Breast epithelium (tissue), 4 donors: Measurements from ENCODE around the gene HHEX. TPM values are rescaled to one million over a fixed set of nuclear protein-coding genes. Genes with fewer than 3 reads are reported as not detected.
"Not testable (repeated sequence)": the region's sequence is repeated elsewhere in the genome, so short reads cannot be mapped to it uniquely, and the experiment has no call there.

Experiments
- DNase-seq, 2 donors: peaks; one replicate each; pipeline ENCODE4 v3.0.0-alpha.2; 2019; ENCODE audit warnings: low spot score in 2 of 2
- H3K27ac ChIP-seq, 2 donors: fragments of 200-600 bp; sonication (generic) in 1 of 2; one replicate each; pipeline ENCODE4 v1.5.1; 2016 to 2019; ENCODE audit warnings: mild to moderate bottlenecking in 1 of 2
- H3K27me3 ChIP-seq, 2 donors: fragments of 200-600 bp; sonication (generic) in 1 of 2; one replicate each; pipeline versions ENCODE4 v1.5.1 to v1.6.0; 2017 to 2019; ENCODE audit warnings: control low read depth in 1 of 2, mild to moderate bottlenecking in 1 of 2
- H3K36me3 ChIP-seq: fragments of 200-600 bp; one replicate; pipeline ENCODE4 v1.5.1; 2019
- H3K4me1 ChIP-seq, 2 donors: fragments of 200-600 bp; sonication (generic); one replicate each; pipeline ENCODE4 v1.5.1; 2016 to 2019; ENCODE audit warnings: control low read depth in 1 of 2
- H3K4me3 ChIP-seq, 3 donors: fragments of 200-600 bp; sonication (generic); 1 replicate in 2 of 3; 2 replicates in 1 of 3; pipeline ENCODE4 v1.5.1; 2016 to 2019; ENCODE audit warnings: mild to moderate bottlenecking in 3 of 3, moderate library complexity in 2 of 3
- H3K9me3 ChIP-seq, 2 donors: fragments of 200-600 bp; sonication (generic) in 1 of 2; one replicate each; pipeline ENCODE4 v1.5.1; 2016 to 2019; ENCODE audit warnings: control low read depth in 1 of 2
- CTCF ChIP-seq, 3 donors: fragments of 450-650 bp; IDR thresholded peaks; one replicate each; pipeline ENCODE4 v1.5.1; 2016 to 2017; ENCODE audit warnings: antibody characterized with exemption in 3 of 3, mild to moderate bottlenecking in 3 of 3, moderate library complexity in 3 of 3
- POLR2A ChIP-seq: fragments of 450-650 bp; IDR thresholded peaks from one replicate; pipeline ENCODE4 v1.6.1; 2016; ENCODE audit warnings: antibody characterized with exemption, mild to moderate bottlenecking, moderate library complexity
- POLR2AphosphoS5 ChIP-seq, 3 donors: sonication (generic); formaldehyde crosslinking; IDR thresholded peaks; one replicate each; pipeline ENCODE4 v1.6.1; 2017; ENCODE audit warnings: antibody characterized with exemption in 3 of 3
- intact Hi-C: fragments of 100-400 bp; cut with DNase I; formaldehyde crosslinking; loops from one replicate; pipeline ENCODE4 v1.15.1; 2023; ENCODE audit warnings: low total_unique reads
- total RNA-seq, 3 donors: library from RNA; depleted of rRNA; stranded (reverse); fragments of >200 nt; gene quantifications; one replicate each; pipeline ENCODE4 v1.1.0, GENCODE V29; 2016

HHEX gene
- 10 to 100 TPM in 1 of 3 donors, 1 to 10 TPM in 2; 4.4 to 10.6 (median 5.6) TPM for total RNA-seq

- no peak for DNase-seq
- Histone ChIP-seq H3K4me3 (peak within 1 kb of the TSS; percentile 61 to 75 (median 71)), H3K9me3 (peaks cover 0 to 13% of the 10 kb centered on the region in 2 donors), H3K4me1 (no peaks in the 10 kb centered on the region), H3K27me3 (peaks cover 0 to 7% of the 10 kb centered on the region in 2 donors), H3K27ac (peak within 1 kb of the TSS; percentile 70 to 79), H3K36me3 (no peaks in the 10 kb centered on the region)
- TF ChIP-seq POLR2AphosphoS5 (IDR thresholded peaks at IDR 0.05), result no peak
- TF ChIP-seq CTCF (IDR thresholded peaks at IDR 0.05), result no peak
- TF ChIP-seq POLR2A, result no peak
- intact Hi-C loops, result no loop called here
These were observed at the start of gene HHEX for GRCh38 chr10:92689663-92690210. HHEX (plus strand) TSS chr10:92689955; CDS start chr10:92689987, 32 bp downstream.

DNA sequence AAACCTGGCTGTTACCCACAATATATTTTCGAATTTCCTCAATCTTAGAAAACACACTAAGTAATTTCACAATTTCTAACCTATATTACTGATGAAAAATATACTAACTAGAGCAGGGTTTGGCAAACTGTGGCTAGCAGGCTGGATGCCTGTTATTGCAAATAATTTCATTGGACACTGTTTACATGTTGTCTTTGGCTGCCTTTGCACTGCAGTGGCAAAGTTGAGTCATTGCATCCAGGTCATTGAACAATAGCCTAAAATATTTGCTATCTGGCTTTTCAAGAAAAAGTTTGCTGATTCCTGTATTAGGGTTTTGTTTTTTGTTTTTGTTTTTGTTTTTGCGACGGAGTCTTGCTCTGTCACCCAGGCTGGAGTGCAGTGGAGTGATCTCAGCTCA, 49.6 kb upstream of the HHEX start:
- TF ChIP-seq POLR2AphosphoS5 (IDR thresholded peaks at IDR 0.05) (no peak), POLR2A (no peak), CTCF (IDR thresholded peaks at IDR 0.05) (no peak)
- Histone ChIP-seq H3K27me3 (no peaks in the 10 kb centered on the region), H3K27ac (no peak overlapping the region), H3K4me1 (no peaks in the 10 kb centered on the region), H3K9me3 (no peaks in the 10 kb centered on the region), H3K4me3 (no peak overlapping the region), H3K36me3 (no peaks in the 10 kb centered on the region)
- DNase-seq, result no peak
- intact Hi-C loops, result no loop called here

DNA sequence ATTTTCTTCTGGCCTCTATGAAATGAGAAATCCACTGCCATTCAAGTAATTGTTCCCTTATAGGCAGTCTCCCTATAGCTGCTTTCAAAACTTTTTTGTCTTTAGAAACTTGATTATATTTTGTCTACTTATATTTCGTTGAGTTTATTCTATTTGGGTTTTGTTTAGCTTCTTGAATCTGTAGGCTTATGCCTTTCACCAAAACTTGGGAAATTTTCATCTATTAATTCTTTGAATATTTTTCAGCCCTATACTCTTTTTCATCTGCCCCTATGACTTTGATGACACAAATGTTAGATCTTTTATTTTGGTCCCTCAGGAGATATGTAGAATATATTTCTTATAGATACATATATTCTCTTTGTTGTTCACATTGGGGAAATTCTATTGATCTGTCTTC, 48.3 kb upstream of the HHEX start:
- no peak overlapping the region for H3K4me3 ChIP-seq
- no peaks in the 10 kb centered on the region for H3K4me1 ChIP-seq
- H3K36me3 ChIP-seq, result no peaks in the 10 kb centered on the region
- no peak overlapping the region for H3K27ac ChIP-seq
- TF ChIP-seq POLR2A (no peak), POLR2AphosphoS5 (IDR thresholded peaks at IDR 0.05) (no peak), CTCF (IDR thresholded peaks at IDR 0.05) (no peak)
- no peaks in the 10 kb centered on the region for H3K9me3 ChIP-seq
- intact Hi-C loops, result no loop called here
- H3K27me3 ChIP-seq, result no peaks in the 10 kb centered on the region
- DNase-seq, result no peak

GRCh38 chr10:92644921-92645320, 44.8 kb upstream of the HHEX start:
- no peak overlapping the region for H3K27ac ChIP-seq
- DNase-seq, result no peak
- intact Hi-C loops, result no loop called here

GRCh38 chr10:92650864-92651263, 38.9 kb upstream of the HHEX start:
- H3K36me3 ChIP-seq, H3K27me3 ChIP-seq, H3K4me1 ChIP-seq, H3K4me3 ChIP-seq, H3K27ac ChIP-seq, H3K9me3 ChIP-seq, DNase-seq, intact Hi-C loops: not testable (repeated sequence)

More at GRCh38 chr10:92644921-92645320, 44.8 kb upstream of the HHEX start:
- no peaks in the 10 kb centered on the region for H3K36me3 ChIP-seq
- no peaks in the 10 kb centered on the region for H3K27me3 ChIP-seq
- no peaks in the 10 kb centered on the region for H3K4me1 ChIP-seq
- H3K9me3 ChIP-seq, result no peaks in the 10 kb centered on the region
- TF ChIP-seq CTCF (IDR thresholded peaks at IDR 0.05) (no peak), POLR2AphosphoS5 (IDR thresholded peaks at IDR 0.05) (no peak), POLR2A (no peak)
- no peak overlapping the region for H3K4me3 ChIP-seq

- intact Hi-C loops, result no loop called here
These were observed 34.3 kb upstream of the HHEX start for GRCh38 chr10:92655426-92655825.

More at GRCh38 chr10:92655426-92655825, 34.3 kb upstream of the HHEX start:
- Histone ChIP-seq H3K4me3 (no peak overlapping the region), H3K36me3 (no peaks in the 10 kb centered on the region), H3K4me1 (no peaks in the 10 kb centered on the region), H3K27me3 (no peaks in the 10 kb centered on the region), H3K9me3 (no peaks in the 10 kb centered on the region), H3K27ac (no peak overlapping the region)
- no peak for TF ChIP-seq POLR2A
- TF ChIP-seq POLR2AphosphoS5 (IDR thresholded peaks at IDR 0.05), result no peak
- no peak for TF ChIP-seq CTCF (IDR thresholded peaks at IDR 0.05)
- DNase-seq, result no peak
